NCI-H82 treated with DMSO at 0.1 percent for 48 hours (cell line): Measurements from ENCODE around the gene CFAP45.
A peak's percentile ranks its signal among the peaks of the same experiment; 100 is the strongest.

Experiments used
- DNase-seq: peaks from one replicate; lab custom pipeline; 2025; ENCODE audit not compliant: unreplicated experiment; lab: John Stamatoyannopoulos, UW

Gene CFAP45

GRCh38 chr1:159854693-159855192 lies 45.2 kb downstream of the CFAP45 start:
- peak; percentile 25 for DNase-seq

DNA sequence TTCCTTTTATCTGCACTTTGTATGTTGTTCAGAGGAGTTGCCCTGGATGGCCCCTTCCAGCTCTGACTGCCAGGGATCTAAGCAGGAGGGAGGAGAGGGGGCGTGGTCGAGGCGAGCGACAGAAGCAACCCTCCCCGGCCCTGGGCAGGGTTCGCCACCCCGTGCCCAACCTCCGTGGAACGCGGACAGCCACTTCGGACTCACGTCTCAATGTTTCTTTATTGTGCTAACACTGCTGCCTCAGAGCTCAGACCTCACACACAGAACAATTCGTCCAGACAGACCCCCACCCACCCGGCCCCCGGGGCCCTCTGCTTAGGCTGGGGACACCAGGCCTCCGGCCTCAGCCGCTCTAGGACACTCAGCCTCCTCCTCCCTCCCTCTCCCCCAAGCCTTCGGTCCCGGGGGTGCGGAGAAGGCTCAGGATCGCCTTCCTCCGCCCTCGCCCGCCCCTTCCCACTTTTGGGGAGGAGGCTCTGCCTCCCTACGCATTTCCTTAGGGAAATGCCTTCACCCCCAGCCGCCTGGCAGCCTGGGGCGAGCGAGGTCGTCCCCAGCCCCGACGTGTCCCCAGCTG lies 45.8 kb downstream of the CFAP45 start:
- DNase-seq: peak; percentile 22

DNA sequence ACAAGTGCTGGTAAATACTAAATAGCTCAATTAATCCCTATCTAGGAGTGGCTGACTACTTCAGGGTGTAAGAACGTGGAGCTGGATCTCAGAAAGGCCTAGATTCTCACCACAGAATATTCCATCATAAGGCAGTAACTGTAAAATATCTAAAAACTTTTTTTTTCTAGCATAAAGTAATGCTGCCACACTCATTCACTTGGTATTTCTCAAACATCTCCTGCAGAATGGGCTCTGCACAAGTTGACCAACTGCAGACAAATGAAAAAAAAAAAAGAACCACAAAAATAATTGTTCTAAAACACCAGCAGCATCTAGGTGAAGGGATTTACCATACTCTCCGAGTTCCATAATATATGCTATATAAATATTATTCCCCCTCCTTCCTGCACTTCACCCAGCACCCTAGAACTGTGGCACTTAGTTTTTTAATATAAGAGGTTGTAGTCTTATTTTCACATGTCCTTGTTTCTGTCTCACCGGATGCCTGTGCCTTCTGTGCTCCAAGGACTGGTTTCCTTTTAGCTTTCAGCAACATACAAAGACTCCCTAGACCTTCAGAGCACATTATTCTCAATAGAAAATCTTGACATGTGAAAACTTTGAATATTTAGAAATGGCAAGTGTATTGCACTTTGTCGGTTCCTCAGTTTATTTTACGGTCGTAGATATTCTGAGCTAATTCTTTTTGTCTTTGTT lies 46.4 kb downstream of the CFAP45 start:
- DNase-seq: no peak

GRCh38 chr1:159851407-159851806 lies 48.6 kb downstream of the CFAP45 start:
- no peak for DNase-seq

DNA sequence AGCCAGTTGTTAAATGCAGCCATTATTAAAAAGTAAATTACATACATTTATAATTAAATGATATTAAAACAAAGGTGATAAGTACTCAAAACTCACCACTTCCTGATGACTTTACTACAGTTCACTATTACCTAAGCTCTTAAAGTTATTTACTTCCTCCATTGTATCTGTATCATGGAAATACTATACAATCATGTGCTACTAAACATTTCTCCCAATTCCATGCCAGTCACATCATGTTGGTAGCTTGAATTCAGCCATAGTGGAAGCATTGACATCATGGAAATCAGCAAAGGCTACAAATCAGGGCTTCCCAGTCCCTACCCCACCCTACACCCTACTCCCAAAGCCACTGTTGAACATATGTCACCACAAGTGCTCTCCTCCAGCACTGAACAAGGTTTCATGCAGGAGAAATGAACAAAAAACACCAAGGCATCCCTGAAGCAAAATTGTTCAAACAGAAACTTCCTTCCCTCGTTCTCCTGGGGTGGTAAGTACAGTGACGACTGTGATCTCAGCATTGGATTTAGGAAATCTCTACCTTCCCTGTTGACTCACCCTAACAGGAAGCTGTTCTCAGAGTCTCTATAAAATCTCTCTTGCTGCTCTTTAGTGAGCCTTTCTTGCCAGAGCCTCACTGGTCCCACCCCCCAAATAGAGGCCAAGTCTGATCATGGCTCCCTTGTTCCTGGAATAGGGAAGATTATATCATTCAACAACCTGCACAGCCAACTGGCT lies 50.2 kb downstream of the CFAP45 start:
- no peak for DNase-seq

GRCh38 chr1:159848326-159848725 lies 51.6 kb downstream of the CFAP45 start:
- no peak for DNase-seq

- no peak for DNase-seq
These were observed 52.7 kb downstream of the CFAP45 start for GRCh38 chr1:159847231-159847630.

DNA sequence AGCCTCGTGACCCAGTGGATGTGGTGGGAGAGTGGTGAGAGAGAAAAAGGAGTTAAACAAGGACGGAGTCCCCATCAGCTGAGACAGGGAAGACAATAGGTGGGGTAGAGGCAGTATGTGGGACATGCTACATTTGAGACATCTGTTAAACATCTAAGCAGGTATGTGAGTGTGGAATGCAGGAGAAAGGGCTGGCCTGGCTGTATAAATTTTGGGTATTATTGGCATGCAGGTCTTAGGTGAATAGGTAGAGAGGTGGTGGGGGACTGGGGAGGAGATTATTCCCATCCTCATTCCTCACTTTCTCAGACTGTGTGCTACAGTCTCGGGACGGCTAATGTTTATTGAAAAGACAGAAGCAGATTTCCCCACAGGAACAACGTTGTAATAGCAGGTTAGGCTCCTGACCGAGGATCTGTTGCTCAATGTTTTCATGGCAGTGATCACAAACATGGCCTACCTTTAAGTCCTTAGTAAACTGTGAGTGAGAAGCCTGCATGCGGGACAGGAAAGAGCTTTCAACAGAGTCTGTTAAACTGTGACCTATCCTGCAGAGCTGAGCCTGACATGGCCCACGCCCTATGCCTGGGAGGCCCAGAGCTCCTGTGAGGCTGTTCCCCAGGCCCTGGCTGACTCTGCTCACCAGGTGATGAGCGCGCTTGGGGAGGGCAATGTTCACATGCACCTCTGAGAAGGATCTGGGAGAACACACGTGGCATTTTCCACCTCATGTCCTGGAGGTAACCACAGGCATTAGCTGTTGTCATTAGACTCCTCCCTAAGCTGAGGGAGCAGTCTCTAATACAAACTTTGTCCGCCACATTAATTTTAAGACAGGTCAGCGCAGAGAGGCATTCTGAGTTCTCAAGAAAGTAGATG lies 54.0 kb downstream of the CFAP45 start:
- no peak for DNase-seq

GRCh38 chr1:159843459-159843858 lies 56.5 kb downstream of the CFAP45 start:
- DNase-seq: no peak

DNA sequence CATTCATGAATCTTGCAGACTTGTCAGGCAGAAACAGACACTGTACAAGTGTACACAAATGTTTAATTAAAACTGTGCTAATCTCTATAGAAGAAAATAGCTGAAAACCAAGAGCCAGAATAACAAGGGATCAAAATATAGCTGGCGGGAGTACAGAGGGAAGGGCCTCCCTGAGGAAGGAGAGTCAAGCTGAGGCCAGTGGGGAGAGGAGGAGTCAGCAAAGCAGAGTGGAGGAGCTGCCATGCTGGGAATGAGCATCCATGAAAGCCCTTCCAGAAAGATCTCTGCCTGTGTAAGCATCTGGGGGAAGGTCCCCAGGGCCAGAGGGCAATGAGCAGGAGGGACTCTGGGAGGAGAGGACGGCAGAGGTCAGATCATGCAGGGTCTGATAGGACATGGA lies 58.2 kb downstream of the CFAP45 start:
- DNase-seq: no peak

DNA sequence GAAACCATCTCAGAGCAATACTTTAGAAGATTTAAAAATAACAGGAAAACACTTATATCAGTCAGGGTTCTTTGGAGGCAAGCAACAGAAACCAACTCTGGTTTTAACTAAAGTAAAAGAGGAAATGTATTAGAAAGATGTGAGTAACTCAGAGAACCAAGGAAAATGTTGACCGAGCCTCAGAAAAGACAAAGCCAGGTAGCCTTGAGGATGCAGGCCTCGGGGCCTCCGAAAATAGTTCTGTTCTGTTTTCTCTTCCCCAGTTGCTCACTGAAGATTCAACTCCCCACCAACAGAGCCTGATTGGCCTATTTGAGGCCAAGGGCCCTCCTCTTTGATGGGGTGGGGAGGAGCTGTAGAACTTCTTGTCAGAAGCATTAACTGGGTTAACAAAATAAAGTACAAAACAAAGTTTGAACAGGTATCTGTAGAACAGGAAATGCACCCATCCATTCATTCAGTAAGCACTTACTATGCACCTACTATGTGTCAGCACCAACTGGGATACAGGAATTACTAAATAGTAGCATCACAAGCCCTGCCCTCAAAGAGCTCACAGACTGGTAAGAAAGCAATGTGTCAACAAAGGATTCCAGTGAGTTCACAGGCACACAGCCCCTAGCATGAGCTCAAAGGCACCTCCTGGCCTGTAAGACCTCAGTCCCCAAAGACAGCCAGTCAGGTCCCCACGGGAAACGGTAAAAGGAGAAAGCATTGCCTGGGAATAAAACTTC lies 60.7 kb downstream of the CFAP45 start:
- DNase-seq: no peak

GRCh38 chr1:159838715-159839114 lies 61.2 kb downstream of the CFAP45 start:
- DNase-seq: no peak

- no peak for DNase-seq
These were observed 64.0 kb downstream of the CFAP45 start for GRCh38 chr1:159835862-159836525.

- no peak for DNase-seq
These were observed 64.6 kb downstream of the CFAP45 start for GRCh38 chr1:159835356-159835755.

- DNase-seq: no peak
These were observed 67.7 kb downstream of the CFAP45 start for GRCh38 chr1:159832309-159832708.

GRCh38 chr1:159831412-159832141 lies 68.4 kb downstream of the CFAP45 start:
- DNase-seq: peak; percentile 31

GRCh38 chr1:159830722-159831121 lies 69.2 kb downstream of the CFAP45 start:
- no peak for DNase-seq

GRCh38 chr1:159829822-159830465 lies 70.0 kb downstream of the CFAP45 start:
- no peak for DNase-seq

GRCh38 chr1:159829273-159829634 lies 70.7 kb downstream of the CFAP45 start:
- peak; percentile 60 for DNase-seq
